Gastroesophageal sphincter (tissue), 3 donors: ENCODE measurements around the gene EPDR1.

ENCODE experiments used
- CTCF ChIP-seq, 4 experiments: fragments of 200-600 bp in 2 of 4; fragments of 450-650 bp in 2 of 4; sonication (generic) in 1 of 4; IDR thresholded peaks; one replicate each; pipeline ENCODE4 v1.5.1; 2017 to 2019; ENCODE audit warnings: antibody characterized with exemption in 4 of 4, mild to moderate bottlenecking in 2 of 4, moderate library complexity in 2 of 4
- POLR2A ChIP-seq, 2 donors: fragments of 450-650 bp; IDR thresholded peaks; one replicate each; pipeline ENCODE4 v1.6.1; 2017; ENCODE audit warnings: antibody characterized with exemption in 2 of 2, mild to moderate bottlenecking in 2 of 2, moderate library complexity in 1 of 2
- POLR2AphosphoS5 ChIP-seq: sonication (generic); formaldehyde crosslinking; IDR thresholded peaks from one replicate; pipeline ENCODE4 v1.6.1; 2017; ENCODE audit warnings: antibody characterized with exemption

GRCh38 chr7:37999673-38000072 is 79.2 kb downstream of the EPDR1 start:
- peak; percentile 59 for TF ChIP-seq POLR2AphosphoS5
- no peak for TF ChIP-seq POLR2A (IDR thresholded peaks at IDR 0.05)
- no peak for TF ChIP-seq CTCF (IDR thresholded peaks at IDR 0.05)
